ENCODE data around the gene CENPT.

CENPT gene

DNA sequence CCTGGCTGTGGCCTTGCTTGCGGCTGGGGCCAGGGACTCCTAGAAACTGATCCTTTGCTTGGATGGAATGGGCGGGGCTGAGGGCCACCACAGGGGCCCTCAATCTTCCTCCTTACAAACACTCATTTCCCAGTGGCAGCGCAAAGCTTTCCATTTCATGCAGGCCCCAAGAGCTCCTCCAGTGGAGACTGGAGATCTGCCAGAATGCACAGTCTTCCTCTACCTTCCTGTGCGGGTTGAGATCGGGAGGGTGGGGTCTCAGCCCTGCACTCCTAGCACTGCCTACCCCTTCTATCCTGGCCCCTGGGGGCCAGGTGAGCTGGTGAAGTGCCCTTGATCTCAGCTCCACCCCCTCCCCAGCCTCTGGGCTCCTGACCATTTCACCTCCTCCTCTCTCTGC is 38.9 kb upstream of the CENPT start:
- H3K27ac ChIP-seq = no peak overlapping the region
- no peak for TF ChIP-seq ZFX (IDR thresholded peaks at IDR 0.05; ENCODE audit: borderline replicate concordance)
- TF ChIP-seq, protein P1, sequence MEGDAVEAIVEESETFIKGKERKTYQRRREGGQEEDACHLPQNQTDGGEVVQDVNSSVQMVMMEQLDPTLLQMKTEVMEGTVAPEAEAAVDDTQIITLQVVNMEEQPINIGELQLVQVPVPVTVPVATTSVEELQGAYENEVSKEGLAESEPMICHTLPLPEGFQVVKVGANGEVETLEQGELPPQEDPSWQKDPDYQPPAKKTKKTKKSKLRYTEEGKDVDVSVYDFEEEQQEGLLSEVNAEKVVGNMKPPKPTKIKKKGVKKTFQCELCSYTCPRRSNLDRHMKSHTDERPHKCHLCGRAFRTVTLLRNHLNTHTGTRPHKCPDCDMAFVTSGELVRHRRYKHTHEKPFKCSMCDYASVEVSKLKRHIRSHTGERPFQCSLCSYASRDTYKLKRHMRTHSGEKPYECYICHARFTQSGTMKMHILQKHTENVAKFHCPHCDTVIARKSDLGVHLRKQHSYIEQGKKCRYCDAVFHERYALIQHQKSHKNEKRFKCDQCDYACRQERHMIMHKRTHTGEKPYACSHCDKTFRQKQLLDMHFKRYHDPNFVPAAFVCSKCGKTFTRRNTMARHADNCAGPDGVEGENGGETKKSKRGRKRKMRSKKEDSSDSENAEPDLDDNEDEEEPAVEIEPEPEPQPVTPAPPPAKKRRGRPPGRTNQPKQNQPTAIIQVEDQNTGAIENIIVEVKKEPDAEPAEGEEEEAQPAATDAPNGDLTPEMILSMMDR (IDR thresholded peaks at IDR 0.05) = no peak

DNA sequence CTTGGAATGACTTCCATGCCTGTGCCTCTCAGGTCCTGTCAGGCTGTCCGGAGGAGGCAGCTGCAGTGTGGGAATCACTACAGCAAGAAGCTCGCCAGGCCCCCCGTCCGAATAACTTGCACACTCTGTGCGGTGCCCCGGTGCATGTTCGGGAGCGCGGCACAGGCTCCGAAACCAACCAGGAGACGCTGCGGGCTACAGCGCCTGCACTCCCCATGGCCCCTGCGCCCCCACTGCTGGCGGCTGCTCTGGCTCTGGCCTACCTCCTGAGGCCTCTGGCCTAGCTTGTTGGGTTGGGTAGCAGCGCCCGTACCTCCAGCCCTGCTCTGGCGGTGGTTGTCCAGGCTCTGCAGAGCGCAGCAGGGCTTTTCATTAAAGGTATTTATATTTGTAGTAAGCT is 38.5 kb upstream of the CENPT start:
- no peak overlapping the region for H3K27ac ChIP-seq
- TF ChIP-seq, protein P1 (IDR thresholded peaks at IDR 0.05) = no peak
- TF ChIP-seq ZFX (IDR thresholded peaks at IDR 0.05; ENCODE audit: borderline replicate concordance) = no peak

DNA sequence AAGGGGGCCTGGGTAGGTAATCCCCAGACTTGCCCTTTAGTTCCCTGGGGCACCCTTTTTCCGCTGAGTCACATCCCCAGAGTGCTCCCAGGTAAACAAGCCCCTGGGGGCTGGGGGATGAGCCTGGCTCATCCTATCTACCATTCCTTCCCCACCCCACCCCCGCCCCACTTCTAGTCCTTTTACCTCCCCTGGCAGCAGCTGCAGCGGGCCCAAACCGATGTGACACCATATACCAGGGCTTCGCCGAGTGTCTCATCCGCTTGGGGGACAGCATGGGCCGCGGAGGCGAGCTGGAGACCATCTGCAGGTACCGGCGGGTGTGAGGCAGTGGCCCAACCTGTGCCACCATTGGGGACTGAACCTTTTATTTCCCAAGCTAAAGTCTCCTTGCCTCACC is 38.1 kb upstream of the CENPT start:
- H3K27ac ChIP-seq = no peak overlapping the region
- no peak for TF ChIP-seq ZFX (IDR thresholded peaks at IDR 0.05; ENCODE audit: borderline replicate concordance)
- TF ChIP-seq, protein P1 (IDR thresholded peaks at IDR 0.05) = no peak

DNA sequence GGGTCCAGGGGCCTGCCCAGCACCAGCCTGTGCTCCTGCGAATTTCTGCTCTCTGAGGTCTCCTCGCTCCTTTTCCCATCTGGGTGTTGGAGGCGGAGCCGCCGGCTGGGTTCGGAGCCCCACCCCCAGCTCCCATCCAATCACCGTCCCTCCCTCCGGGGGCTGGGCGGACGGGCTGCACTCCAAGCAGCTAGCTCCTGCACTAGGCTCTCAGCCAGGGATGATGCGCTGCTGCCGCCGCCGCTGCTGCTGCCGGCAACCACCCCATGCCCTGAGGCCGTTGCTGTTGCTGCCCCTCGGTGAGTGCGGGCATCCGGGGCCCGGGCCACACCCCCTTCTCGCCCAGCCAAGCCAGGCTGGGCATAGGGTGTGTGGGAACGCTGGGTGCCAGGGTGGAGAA is 37.2 kb upstream of the CENPT start, which contains the start of gene NRN1L:
Gene NRN1L (plus strand): TSS at position 202 of the 400 bp plus-strand sequence. CDS start 19 bp downstream, at position 221.
- peak within 1 kb of the TSS; percentile 29 for H3K27ac ChIP-seq
- no peak for TF ChIP-seq ZFX (IDR thresholded peaks at IDR 0.05; ENCODE audit: borderline replicate concordance)
- TF ChIP-seq, protein P1 (IDR thresholded peaks at IDR 0.05) = no peak

DNA sequence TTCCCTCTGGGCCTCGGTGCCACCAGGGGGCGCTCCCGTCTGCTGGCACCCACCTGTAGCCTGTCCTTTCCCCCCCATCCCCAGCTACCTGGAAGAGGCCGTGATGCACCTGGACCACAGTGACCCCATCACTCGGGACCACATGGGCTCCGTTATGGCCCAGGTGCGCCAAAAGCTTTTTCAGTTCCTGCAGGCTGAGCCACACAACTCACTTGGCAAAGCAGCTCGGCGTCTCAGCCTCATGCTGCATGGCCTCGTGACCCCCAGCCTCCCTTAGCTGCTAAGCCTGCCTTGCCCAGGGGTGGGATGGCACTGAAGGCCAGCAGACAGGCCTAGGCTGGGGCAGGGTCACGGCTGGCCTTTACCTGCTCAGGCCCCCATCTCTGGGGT is 36.4 kb upstream of the CENPT start:
- TF ChIP-seq, protein P1 (IDR thresholded peaks at IDR 0.05) = peak; percentile 96
- no peak for TF ChIP-seq ZFX (IDR thresholded peaks at IDR 0.05; ENCODE audit: borderline replicate concordance)
- H3K27ac ChIP-seq = peak overlapping the region; percentile 29; the same call in 1 of the 2 replicates

DNA sequence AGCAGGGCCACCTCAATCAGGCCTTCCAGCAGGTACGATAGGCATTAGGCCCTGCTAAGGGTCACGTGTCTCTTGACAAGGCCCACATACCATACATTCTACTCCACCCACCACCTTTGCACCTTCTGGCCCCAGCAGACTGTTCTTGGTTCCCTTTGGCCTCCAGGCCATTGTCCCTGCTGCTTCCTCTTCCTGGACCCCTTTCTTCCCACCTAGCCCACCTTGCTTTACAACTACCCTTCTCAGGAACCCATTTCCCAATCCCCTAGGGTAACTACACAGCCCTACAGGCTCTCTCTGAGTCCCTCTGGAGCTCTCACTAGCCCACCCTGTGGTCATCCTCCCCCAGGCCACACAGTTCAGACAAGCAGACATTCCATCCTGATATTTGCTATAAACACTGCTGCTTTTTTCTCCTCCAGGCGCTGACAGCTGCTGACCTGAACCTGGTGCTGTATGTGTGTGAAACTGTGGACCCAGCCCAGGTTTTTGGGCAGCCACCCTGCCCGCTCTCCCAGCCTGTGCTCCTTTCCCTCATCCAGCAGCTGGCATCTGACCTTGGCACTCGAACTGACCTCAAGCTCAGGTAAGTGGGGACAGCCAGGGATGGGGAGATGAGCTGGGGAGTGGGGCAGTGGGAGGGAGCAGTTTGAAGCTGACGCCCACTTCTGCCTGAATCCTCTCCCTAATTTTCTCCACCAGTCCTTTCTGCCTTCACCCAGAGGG is 35.8 kb upstream of the CENPT start:
- no peak for TF ChIP-seq ZFX (IDR thresholded peaks at IDR 0.05; ENCODE audit: borderline replicate concordance)
- TF ChIP-seq, protein P1 (IDR thresholded peaks at IDR 0.05) = no peak
- no peak overlapping the region; the same call in 1 of the 2 replicates for H3K27ac ChIP-seq

DNA sequence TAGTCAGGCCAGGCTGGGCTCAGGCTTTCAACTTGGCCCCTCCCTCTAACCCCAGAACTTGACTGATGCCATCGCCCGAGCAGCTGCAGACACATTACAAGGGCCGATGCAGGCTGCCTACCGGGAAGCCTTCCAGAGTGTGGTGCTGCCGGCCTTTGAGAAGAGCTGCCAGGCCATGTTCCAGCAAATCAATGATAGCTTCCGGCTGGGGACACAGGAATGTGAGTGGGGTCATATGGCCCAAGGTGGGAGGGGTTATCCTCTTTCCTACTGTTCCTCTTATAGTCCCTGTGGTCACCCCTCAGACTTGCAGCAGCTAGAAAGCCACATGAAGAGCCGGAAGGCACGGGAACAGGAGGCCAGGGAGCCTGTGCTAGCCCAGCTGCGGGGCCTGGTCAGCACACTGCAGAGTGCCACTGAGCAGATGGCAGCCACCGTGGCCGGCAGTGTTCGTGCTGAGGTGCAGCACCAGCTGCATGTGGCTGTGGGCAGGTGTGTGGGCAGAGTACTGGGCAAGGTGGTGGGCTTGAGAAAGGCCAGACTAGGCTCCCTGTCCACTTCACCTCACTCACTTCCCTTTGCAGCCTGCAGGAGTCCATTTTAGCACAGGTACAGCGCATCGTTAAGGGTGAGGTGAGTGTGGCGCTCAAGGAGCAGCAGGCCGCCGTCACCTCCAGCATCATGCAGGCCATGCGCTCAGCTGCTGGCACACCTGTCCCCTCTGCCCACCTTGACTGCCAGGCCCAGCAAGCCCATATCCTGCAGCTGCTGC is 35.1 kb upstream of the CENPT start:
- no peak overlapping the region for H3K27ac ChIP-seq
- TF ChIP-seq, protein P1 (IDR thresholded peaks at IDR 0.05) = no peak
- no peak for TF ChIP-seq ZFX (IDR thresholded peaks at IDR 0.05; ENCODE audit: borderline replicate concordance)
